Head of caudate nucleus (tissue), 42 donors: ENCODE results near the gene ERBB4.
A peak's percentile ranks its signal among the peaks of the same experiment; 100 is the strongest.
"Not testable (repeated sequence)": the region's sequence is repeated elsewhere in the genome, so short reads cannot be mapped to it uniquely, and the experiment has no call there.

ENCODE experiments used
- DNase-seq, 42 donors: peaks; one replicate each; pipeline versions ENCODE4 v3.0.0 to v3.0.0-alpha.2; 2020 to 2021; ENCODE audit warnings: mixed read lengths in 7 of 42
- intact Hi-C: fragments of 100-400 bp; cut with DNase I; formaldehyde crosslinking; loops from one replicate; pipeline ENCODE4 v1.15.0; 2022

The ERBB4 gene

GRCh38 chr2:211755187-211755586 is 783.4 kb downstream of the ERBB4 start:
- DNase-seq = no peak
- intact Hi-C loops = no loop called here

GRCh38 chr2:211751848-211752247 is 786.8 kb downstream of the ERBB4 start:
- intact Hi-C loops = no loop called here
- DNase-seq = no peak

GRCh38 chr2:211748339-211748738 is 790.3 kb downstream of the ERBB4 start:
- intact Hi-C loops = loop anchor here (10.0 kb wide), 1 partner anchor 796 kb away; no protein-coding TSS in a partner anchor

GRCh38 chr2:211745295-211746097 is 793.1 kb downstream of the ERBB4 start:
- peak in 41 of 42 donors; percentile 8 to 85 (median 60) for DNase-seq
- intact Hi-C loops = loop anchor here (10.0 kb wide), 1 partner anchor 799 kb away; no protein-coding TSS in a partner anchor

More at GRCh38 chr2:211748339-211748738, 790.3 kb downstream of the ERBB4 start:
- no peak for DNase-seq

- peak in 3 of 42 donors; percentile 7 to 48 (median 21) for DNase-seq
Measured at GRCh38 chr2:211744379-211744778, 794.2 kb downstream of the ERBB4 start.

GRCh38 chr2:211741966-211742365 is 796.6 kb downstream of the ERBB4 start:
- intact Hi-C loops = loop anchor here (10.0 kb wide), 1 partner anchor 803 kb away; no protein-coding TSS in a partner anchor
- DNase-seq = no peak

More at GRCh38 chr2:211744379-211744778, 794.2 kb downstream of the ERBB4 start:
- intact Hi-C loops = loop anchor here (10.0 kb wide), 1 partner anchor 800 kb away; no protein-coding TSS in a partner anchor

GRCh38 chr2:211737282-211737681 is 801.3 kb downstream of the ERBB4 start:
- no peak for DNase-seq
- intact Hi-C loops = no loop called here

GRCh38 chr2:211730215-211730614 is 808.4 kb downstream of the ERBB4 start:
- DNase-seq = peak in 1 of 42 donors; percentile 23
- intact Hi-C loops = no loop called here

- DNase-seq = no peak
- intact Hi-C loops = no loop called here
Measured at GRCh38 chr2:211729433-211729832, 809.2 kb downstream of the ERBB4 start.

- DNase-seq = peak in 31 of 42 donors; percentile 8 to 78 (median 41)
- intact Hi-C loops = no loop called here
Measured at GRCh38 chr2:211724933-211725332, 813.7 kb downstream of the ERBB4 start.

- intact Hi-C loops = no loop called here
- no peak for DNase-seq
Measured at GRCh38 chr2:211723398-211723797, 815.2 kb downstream of the ERBB4 start.

- no peak for DNase-seq
- intact Hi-C loops = no loop called here
Measured at GRCh38 chr2:211722928-211723327, 815.7 kb downstream of the ERBB4 start.

GRCh38 chr2:211721874-211722273 is 816.7 kb downstream of the ERBB4 start:
- intact Hi-C loops, DNase-seq: not testable (repeated sequence)

- DNase-seq = no peak
- intact Hi-C loops = no loop called here
Measured at GRCh38 chr2:211709389-211709788, 829.2 kb downstream of the ERBB4 start.

GRCh38 chr2:211692689-211693088 is 845.9 kb downstream of the ERBB4 start:
- intact Hi-C loops = no loop called here
- DNase-seq = no peak

- intact Hi-C loops = no loop called here
- no peak for DNase-seq
Measured at GRCh38 chr2:211690736-211691135, 847.9 kb downstream of the ERBB4 start.

- intact Hi-C loops = no loop called here
- DNase-seq = no peak
Measured at GRCh38 chr2:211688196-211688595, 850.4 kb downstream of the ERBB4 start.

GRCh38 chr2:211674715-211675114 is 863.9 kb downstream of the ERBB4 start:
- intact Hi-C loops = no loop called here

GRCh38 chr2:211673133-211673905 is 865.3 kb downstream of the ERBB4 start:
- intact Hi-C loops = no loop called here
- no peak for DNase-seq

More at GRCh38 chr2:211674715-211675114, 863.9 kb downstream of the ERBB4 start:
- no peak for DNase-seq

- intact Hi-C loops = no loop called here
- DNase-seq = no peak
Measured at GRCh38 chr2:211671977-211672376, 866.6 kb downstream of the ERBB4 start.
